Nephron progenitor cell (in vitro differentiated cells): ENCODE results near the gene CLDN18.

ENCODE experiments used
- DNase-seq: peaks from one replicate; pipeline ENCODE4 v3.0.0; 2021
- H3K27ac Mint-ChIP-seq: 2 replicates; pipeline ENCODE4 v1.8.0; 2021; ENCODE audit warnings: mild to moderate bottlenecking, moderate library complexity, mixed read lengths
- H3K27me3 Mint-ChIP-seq: 2 replicates; pipeline ENCODE4 v1.8.0; 2021; ENCODE audit warnings: mild to moderate bottlenecking, low read depth, mixed read lengths; ENCODE audit not compliant: poor library complexity
- H3K36me3 Mint-ChIP-seq: 2 replicates; pipeline ENCODE4 v1.8.0; 2021; ENCODE audit warnings: low read depth, mixed read lengths
- H3K4me1 Mint-ChIP-seq: 2 replicates; pipeline ENCODE4 v1.8.0; 2021; ENCODE audit warnings: mixed read lengths
- H3K4me3 Mint-ChIP-seq: 2 replicates; pipeline ENCODE4 v1.8.0; 2021; ENCODE audit warnings: mild to moderate bottlenecking, moderate library complexity, mixed read lengths
- H3K9me3 Mint-ChIP-seq: 2 replicates; pipeline ENCODE4 v1.8.0; 2021; ENCODE audit warnings: mild to moderate bottlenecking, moderate library complexity, mixed read lengths
- TF ChIP-seq, protein P1 (sequence below): fragments of 200-600 bp; sonication (generic); IDR thresholded peaks from 2 replicates; pipeline ENCODE4 v1.5.0; 2021; ENCODE audit warnings: antibody characterized with exemption

The CLDN18 gene

DNA sequence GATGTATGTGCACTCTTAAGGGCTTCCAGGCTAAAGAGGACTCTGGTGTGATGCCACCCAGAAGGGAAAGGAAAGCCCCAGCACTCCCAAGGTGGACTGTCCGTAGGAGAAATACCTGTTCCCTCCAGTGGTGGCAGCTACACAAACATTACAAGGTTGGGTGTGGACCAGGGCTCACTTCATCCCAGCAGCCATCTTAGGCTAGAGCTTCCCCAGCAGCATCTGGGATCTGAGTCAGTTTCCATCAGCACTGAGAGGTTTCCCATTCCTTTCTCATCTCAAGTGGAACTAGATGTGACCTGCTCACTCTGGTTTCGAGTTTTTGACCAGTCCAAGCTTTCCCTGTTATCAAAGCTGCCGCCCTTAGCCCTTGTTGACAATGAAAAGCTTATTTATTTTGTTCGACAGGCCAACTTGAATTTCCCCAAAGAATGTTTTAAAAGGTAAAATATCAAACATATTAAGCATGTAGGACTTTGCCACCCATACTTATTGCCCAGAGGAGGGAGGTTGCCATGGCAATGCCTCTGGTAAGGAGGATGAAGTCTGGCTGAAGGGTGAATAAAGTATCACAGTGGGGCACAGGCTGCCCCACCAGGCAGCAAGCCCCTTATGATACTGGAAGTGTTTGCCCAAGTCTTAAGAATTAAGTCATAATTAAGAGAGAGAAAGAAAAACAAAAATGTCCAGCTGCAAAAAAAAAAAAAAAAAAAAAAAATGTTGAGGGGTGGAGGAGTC is 28.9 kb downstream of the CLDN18 start:
- Mint-ChIP-seq H3K36me3 (peaks cover 14% of the 10 kb centered on the region), H3K9me3 (no peaks in the 10 kb centered on the region), H3K27me3 (peaks cover 5% of the 10 kb centered on the region), H3K4me1 (peaks cover 6% of the 10 kb centered on the region), H3K4me3 (no peak overlapping the region), H3K27ac (peak overlapping the region; percentile 54)
- TF ChIP-seq, protein P1, sequence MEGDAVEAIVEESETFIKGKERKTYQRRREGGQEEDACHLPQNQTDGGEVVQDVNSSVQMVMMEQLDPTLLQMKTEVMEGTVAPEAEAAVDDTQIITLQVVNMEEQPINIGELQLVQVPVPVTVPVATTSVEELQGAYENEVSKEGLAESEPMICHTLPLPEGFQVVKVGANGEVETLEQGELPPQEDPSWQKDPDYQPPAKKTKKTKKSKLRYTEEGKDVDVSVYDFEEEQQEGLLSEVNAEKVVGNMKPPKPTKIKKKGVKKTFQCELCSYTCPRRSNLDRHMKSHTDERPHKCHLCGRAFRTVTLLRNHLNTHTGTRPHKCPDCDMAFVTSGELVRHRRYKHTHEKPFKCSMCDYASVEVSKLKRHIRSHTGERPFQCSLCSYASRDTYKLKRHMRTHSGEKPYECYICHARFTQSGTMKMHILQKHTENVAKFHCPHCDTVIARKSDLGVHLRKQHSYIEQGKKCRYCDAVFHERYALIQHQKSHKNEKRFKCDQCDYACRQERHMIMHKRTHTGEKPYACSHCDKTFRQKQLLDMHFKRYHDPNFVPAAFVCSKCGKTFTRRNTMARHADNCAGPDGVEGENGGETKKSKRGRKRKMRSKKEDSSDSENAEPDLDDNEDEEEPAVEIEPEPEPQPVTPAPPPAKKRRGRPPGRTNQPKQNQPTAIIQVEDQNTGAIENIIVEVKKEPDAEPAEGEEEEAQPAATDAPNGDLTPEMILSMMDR = no peak
- no peak for DNase-seq

DNA sequence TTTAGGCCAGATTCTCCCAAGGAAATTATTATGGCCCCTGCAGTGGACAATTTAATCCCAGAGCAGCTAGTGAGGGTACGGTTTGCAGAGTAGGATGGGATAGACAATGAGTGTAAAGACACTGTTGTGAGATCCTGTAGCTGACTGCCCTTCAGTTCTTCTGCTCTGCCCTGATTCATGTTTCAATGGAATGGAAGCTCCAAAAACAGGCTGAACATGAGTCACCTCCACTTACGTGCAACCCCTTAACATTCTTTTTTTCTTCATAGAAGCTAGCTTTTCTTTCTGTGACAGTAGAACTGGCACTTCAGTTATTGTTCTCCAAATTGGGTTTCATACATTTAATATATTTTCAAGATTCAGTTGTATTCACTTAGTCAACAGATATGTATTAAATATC is 32.1 kb downstream of the CLDN18 start:
- TF ChIP-seq, protein P1 = no peak
- no peak overlapping the region for H3K27ac Mint-ChIP-seq
- no peaks in the 10 kb centered on the region for H3K9me3 Mint-ChIP-seq
- no peak for DNase-seq
- no peaks in the 10 kb centered on the region for H3K4me1 Mint-ChIP-seq
- peaks cover 18% of the 10 kb centered on the region for H3K36me3 Mint-ChIP-seq
- H3K27me3 Mint-ChIP-seq = peaks cover 5% of the 10 kb centered on the region
- H3K4me3 Mint-ChIP-seq = no peak overlapping the region

DNA sequence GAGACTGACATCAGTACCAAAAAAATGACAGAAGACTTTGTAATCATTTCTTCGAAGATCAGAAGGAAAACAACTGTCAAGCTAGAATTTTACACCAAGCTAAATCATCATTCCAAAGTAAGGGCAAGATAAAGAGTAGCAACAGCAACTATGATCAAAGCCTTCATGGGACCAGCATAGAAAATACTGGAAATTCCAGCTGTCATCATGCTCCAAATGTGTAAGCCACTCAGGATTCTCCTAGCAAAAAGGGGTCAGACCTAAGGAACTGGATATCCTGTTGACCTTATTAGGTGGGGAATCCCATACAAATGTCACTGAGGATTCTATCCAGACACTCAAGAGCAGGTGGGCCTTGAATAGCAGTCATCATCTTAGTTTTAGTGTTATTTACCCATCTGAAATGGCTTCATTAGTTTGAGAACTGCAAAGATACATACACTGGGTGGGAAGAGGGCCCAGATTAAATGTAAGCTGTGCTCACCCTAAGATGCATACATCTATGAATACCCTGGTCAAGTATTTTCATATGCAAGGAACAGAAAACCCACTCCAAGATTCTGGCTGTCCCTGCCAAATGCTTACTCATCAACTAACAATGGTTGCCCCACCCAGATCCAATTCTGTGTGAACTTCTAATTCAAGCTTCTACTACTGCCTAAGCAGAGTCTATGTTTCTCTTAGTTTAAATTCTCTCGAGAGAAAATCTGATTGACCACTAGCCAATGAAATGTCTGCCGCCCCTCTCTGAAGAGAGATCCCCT is 33.5 kb downstream of the CLDN18 start:
- DNase-seq = no peak
- Mint-ChIP-seq H3K27me3 (peaks cover 5% of the 10 kb centered on the region), H3K9me3 (no peaks in the 10 kb centered on the region), H3K27ac (no peak overlapping the region), H3K4me3 (no peak overlapping the region), H3K36me3 (peaks cover 18% of the 10 kb centered on the region), H3K4me1 (no peaks in the 10 kb centered on the region)
- TF ChIP-seq, protein P1 = no peak

DNA sequence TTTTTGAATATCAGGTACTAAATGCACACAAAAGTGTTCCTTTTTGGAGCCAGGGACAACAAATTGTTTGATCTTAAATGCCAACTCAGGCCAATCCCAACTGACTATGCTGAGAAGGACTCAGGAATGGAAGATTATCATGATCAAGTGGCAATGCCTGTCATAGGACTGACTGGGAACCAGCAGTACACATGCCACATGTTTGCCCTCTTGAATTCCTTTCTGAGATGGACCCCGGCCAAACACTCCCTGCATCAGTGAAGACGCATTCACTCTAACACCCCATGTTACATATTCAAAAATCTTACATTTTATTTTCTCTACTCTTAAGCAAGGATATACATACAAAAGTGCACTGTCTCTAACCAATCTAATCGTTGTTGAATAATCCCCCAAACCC is 36.1 kb downstream of the CLDN18 start:
- no peak overlapping the region for H3K27ac Mint-ChIP-seq
- TF ChIP-seq, protein P1 = no peak
- no peak overlapping the region for H3K4me3 Mint-ChIP-seq
- no peaks in the 10 kb centered on the region for H3K4me1 Mint-ChIP-seq
- peaks cover 5% of the 10 kb centered on the region for H3K27me3 Mint-ChIP-seq
- DNase-seq = no peak
- no peaks in the 10 kb centered on the region for H3K9me3 Mint-ChIP-seq
- H3K36me3 Mint-ChIP-seq = peaks cover 9% of the 10 kb centered on the region

DNA sequence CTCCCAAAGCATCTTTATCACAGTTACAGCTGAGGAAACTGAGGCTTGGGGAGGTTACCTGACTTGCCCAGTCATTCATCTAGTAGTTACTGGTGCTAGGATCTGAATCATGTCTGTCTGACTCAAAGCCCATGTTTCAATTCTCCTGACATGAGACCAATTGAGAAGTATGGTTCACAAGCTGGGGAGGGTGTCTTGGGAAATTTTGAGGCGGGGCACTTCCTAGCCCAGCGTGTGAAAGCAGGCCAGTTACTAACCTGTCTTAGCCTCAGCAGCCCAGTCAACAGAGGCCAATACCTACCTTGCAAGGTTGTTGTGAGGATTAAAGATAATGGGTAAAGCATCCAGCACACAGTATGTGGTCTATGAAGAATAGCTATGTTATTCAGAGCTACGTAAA is 37.0 kb downstream of the CLDN18 start:
- Mint-ChIP-seq H3K36me3 (peaks cover 9% of the 10 kb centered on the region), H3K4me3 (no peak overlapping the region), H3K9me3 (no peaks in the 10 kb centered on the region), H3K27me3 (no peaks in the 10 kb centered on the region), H3K4me1 (no peaks in the 10 kb centered on the region), H3K27ac (no peak overlapping the region)
- DNase-seq = no peak
- TF ChIP-seq, protein P1 = no peak
